ENCODE measurements around the gene GCNA. TPM values are rescaled to one million over a fixed set of nuclear protein-coding genes. Genes with fewer than 3 reads are reported as not detected.
A peak's percentile ranks its signal among the peaks of the same experiment; 100 is the strongest.

Gene GCNA
- polyA plus RNA-seq, 3 donors = 2.1 to 4.0 (median 3.1) TPM

DNA sequence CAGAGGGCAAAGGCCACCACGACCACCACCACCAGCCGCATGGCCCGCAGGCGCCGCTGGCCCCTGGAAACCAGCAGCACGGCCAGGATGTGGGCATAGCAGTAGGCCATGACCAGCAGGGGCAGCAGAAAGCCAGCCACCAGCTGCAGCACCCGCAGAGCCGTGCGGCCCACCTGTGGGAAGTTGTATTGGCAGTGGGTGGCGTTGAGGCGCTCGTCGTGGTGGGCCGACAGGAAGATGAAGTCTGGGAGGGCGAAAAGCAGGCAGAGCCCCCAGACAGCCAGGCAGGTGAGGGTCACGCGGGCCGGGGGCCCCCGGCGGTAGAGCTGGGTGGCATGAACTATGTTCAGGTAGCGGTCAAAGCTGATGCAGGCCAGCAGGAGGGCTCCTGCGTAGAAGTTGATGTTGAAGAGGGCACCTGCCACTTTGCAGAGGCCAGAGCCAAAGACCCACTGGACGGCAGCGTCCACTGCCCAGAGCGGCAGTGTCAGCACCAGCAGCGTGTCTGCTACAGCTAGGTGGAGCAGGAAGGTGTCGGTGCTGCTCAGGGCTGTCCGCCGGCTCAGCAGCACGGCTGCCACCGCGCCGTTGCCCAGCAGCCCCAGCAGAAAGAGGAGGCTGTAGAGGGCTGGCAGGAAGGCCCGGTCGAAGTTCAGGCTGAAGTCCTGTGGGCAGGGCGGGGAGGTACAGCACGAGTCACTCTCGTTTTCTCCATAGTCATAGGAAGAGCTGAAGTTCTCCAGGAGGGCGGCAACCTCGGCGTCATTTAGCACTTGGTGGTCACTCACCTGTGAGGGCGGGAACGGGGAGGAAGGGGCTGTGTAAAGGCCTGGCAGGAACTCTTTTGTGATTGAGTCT is 38.7 kb downstream of the GCNA start:
- no peak for DNase-seq

- DNase-seq = no peak
Observed at GRCh38 chrX:71617742-71618141, 39.5 kb downstream of the GCNA start.

- DNase-seq = no peak
Observed at GRCh38 chrX:71618303-71618721, 40.1 kb downstream of the GCNA start, which contains the start of gene CXCR3. Gene CXCR3 (minus strand): TSS chrX:71618511. CDS start chrX:71618449, 62 bp downstream.

GRCh38 chrX:71618787-71619186 is 40.5 kb downstream of the GCNA start:
- no peak for DNase-seq

DNA sequence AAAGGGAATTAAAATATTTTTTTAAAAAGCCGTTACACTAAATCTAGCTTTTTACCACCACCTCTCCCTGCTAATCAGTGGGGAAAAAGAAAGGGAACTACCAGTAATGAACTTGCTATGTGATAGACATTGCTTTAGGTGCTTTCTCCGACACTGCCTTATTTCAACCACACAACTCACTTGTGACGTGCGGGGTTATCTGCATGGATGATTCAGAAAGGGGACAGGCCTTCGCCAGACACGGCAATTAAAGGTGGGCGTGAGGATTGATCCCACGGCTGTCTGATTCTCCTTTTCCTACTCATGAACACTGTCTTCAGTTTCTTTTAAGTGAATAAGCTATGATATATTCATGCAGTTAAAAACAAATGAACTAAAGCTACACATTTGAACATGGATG is 41.0 kb downstream of the GCNA start:
- no peak for DNase-seq

GRCh38 chrX:71619986-71620385 is 41.7 kb downstream of the GCNA start:
- DNase-seq = no peak

- DNase-seq = no peak
Observed at GRCh38 chrX:71621603-71622002, 43.4 kb downstream of the GCNA start.

- no peak for DNase-seq
Observed at GRCh38 chrX:71622032-71622575, 43.9 kb downstream of the GCNA start.

DNA sequence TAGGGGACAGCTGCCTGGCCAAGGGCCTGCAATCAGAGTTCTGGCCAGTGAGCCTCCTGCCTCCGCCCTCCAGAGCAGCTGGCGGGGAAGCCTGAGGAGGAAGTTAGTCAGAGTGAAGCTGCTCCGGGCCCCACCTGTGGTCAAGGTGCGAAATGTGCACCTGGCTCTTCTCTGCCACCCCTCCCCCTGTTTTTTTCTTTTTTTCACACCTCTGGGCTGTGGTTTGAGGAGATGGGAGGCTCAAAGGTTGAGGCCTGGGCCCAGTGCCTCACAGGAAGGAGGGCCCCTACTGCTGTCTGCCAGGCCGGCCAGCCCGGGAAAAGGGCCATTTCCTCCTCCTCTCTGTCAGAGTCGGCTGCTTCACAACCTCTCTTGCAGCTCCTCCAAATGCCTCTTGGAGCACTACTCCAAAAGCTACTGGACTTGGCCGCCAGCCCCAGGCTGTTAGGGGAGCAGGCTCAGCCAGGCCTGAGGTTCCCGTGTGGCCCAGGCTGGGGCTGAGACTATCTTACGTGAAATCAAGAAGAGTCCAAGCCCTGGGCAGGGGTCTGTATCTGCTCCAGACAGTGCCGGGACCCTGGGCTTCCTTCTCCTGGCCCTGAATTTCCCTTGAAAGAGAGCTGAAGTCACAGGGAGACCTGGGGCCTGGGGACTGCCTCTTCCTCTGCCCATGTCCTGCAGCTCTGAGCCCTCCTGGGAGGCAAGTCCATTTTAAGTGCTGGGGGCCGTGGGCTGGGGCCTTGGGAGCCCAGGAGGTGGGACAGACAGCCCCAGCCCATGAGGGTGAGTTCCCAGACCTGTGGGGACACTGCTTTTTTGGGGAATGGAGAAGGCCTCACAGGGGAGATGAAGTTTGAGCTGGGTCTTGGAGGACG is 44.6 kb downstream of the GCNA start:
- peak; percentile 52 for DNase-seq

DNA sequence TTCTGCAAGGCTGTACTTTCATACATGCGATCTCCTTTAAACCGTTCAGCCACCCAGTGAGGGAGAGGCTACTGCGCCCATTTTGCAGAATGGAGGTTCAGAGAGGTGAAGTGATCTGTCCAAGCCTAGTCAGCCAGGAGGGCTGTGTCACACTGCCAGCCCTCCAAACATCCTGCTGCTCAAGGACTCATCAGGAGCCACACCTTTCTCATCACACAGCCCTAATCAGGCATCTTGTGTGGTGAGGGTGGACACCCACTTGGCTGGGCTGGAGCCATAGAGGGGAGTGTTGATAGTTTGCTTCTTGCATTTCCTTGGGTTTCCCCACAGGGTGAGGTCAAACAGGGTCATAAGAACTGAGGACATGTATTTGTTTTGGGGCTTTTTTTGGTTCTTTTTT is 45.5 kb downstream of the GCNA start:
- no peak for DNase-seq

GRCh38 chrX:71625471-71625870 is 47.2 kb downstream of the GCNA start:
- no peak for DNase-seq

DNA sequence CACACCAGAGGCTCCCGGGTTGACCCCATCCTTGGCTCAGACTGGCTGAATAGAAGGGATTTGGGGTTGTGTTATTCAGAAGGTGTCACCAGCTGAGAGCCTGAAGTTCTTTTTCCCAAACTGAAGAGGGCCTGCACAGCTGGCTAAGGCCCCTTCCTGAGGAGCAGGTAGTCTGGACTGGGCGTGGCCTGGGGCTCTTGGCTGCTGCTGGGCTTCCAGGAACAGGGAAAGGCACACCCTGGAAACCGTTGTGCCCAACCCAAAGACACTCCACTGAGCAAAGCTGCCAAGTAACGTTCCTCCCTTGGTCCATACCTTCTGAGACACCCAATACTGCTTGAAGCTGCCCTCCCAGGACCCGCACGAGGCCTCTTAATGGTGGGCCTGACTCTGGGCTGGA is 48.3 kb downstream of the GCNA start:
- no peak for DNase-seq

DNA sequence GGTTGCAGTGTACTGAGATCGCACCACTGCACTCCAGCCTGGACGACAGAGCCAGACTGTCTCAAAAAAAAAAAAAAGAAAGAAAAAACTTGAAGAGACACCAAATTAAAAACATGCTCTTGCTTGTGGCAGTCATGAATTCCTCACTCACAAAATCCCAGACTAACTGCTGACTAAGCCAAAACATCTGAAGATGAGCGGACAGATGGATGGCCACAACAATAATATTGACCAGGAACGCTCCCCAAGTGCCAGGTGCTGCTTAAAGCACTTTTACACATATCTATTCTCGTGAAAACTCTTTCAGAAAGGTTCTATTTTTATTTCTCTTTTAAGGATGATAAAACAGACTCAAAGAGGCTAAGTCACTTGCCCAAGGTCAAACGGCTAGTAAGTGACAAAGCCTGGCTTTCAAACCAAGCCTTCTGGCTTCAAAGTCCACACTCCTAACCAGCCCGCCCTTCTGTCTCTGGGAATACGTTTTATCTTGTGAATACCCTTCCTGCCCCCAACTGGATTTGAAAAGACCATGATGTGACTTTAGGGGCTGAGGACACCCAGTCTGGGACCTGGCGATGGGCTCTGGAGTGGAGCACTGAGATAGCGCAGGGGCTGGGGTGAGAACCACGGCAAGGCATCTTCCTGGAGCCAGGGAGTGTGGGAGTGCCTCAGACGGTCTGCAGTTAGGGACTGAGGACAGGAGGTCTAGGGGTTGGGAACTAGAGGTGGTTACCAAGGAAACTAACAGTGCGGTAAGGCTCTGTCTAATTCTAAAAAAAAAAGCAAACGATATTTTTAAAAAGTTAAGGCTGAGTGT is 49.6 kb downstream of the GCNA start:
- DNase-seq = no peak

DNA sequence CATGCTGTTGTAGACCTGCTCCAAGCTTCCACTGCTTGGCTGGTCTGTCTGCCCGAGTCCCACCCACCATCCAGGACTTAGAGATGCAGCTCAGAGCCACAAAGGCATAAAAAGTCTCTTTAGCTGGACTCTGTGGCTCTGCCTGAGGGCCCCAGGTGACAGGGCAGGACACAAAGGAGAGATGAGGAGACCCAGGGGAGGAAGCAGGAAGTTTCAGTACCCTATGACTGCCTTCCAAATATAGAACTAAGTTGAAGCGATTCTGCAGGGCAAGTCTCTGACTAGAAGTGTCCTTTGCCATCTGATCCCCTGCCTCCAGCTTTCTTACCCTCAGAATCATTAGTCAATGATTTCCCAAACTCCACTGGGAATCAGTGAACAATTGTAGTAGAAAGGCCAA is 51.2 kb downstream of the GCNA start:
- no peak for DNase-seq

- DNase-seq = no peak
Observed at GRCh38 chrX:71632923-71633657, 54.9 kb downstream of the GCNA start.

- no peak for DNase-seq
Observed at GRCh38 chrX:71634366-71634765, 56.1 kb downstream of the GCNA start.

DNA sequence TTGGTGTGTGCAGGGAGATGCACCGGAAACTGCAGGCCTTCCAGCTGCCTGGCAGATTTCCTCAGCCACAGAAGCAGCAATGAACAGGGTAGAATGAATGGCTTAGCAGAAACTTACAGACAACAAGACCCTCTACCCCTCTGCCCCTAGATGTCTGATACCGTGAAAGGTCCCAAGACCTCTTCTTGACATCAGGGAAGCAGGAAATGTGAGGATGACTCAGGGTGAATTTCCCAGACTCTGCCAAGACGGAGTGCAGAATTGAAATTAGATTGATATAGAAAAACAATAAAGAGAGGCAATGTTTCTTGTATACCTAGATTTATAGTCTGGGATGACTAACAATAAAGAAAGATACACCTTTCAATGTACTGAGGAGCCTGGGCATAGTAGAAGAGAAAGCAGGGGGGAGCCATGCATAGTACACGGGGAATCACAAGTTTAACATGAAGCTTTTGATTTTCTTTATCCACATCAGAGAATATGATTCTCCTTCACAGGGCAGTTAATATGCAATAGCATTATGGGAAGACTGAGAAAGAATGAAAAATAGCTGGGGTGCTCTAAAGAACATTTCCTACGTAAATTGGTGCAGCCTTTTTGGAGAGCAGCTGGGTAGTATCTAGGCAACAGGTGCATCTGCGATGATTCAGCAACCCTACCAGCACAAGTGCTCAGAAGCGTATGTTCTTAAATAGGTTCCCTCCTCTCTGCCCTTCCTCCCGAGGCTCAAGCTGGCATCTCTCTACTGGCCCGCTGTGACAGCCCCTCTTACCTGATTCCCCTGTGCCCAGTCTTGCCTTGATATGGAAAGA is 58.4 kb downstream of the GCNA start:
- DNase-seq = no peak

GRCh38 chrX:71637253-71637618 is 59.0 kb downstream of the GCNA start:
- DNase-seq = no peak

DNA sequence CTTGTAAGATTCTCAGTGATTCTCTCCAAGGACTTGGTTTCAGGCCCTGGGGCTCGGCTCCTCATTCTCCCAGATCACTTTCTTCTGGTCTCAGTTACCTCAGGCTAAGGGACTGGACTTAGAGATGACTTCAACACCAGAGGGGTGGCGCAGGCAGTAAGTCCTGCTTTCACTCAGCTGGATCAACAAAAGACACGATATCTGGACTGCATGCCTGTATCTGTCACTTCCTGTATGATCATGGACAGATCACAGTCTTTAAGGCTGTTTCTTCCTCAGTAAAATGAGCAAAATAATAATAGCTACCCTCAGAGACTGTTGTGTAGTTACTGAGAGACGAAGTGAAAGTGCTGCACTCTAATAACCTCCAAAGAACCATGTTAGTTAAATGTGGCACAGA is 59.6 kb downstream of the GCNA start:
- DNase-seq = no peak

DNA sequence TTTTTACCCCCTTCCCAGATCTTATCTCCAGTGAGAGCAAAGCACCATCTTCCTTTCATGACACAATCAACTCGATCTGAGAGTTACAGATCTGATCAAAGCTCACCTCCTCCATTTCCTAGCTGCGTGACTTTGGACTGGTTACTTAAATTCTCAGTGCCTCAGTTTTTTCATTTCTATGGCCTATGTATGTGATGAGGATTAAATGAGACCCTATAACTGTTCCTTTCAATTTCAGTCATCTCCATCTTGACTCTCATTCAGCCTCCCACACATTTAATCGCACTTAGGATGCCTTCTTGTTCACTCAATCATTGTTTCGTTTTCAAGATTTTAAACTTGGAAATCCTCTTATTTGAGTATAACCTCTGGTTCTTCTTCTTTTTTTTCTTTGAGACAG is 60.2 kb downstream of the GCNA start:
- no peak for DNase-seq

All from renal pelvis (tissue), 4 donors.